Calu3 (cell line): ENCODE measurements around the gene MIEF2. TPM values are rescaled to one million over a fixed set of nuclear protein-coding genes. Genes with fewer than 3 reads are reported as not detected.
A peak's percentile ranks its signal among the peaks of the same experiment; 100 is the strongest.
"Not testable (repeated sequence)": the region's sequence is repeated elsewhere in the genome, so short reads cannot be mapped to it uniquely, and the experiment has no call there.

Source experiments
- Bru-seq: library from RNA; stranded (reverse); fragments of 400-500 nt; gene quantifications from one replicate; lab custom pipeline; 2021; lab: Mats Ljungman, UMichigan
- BruChase-seq, 2 experiments: library from RNA; stranded (reverse); fragments of 400-500 nt; gene quantifications; one replicate each; lab custom pipeline; 2021; lab: Mats Ljungman, UMichigan
- BruUV-seq: library from RNA; stranded (reverse); fragments of 400-500 nt; replicated peaks from 2 replicates; lab custom pipeline; 2021; lab: Mats Ljungman, UMichigan
- CTCF ChIA-PET: fragments of 300-600 bp; sonication (Branson Sonifier 250); formaldehyde crosslinking; loops from one replicate; lab custom pipeline; 2022; ENCODE audit warnings: antibody characterized with exemption; lab: Charles Lee
- DNase-seq: peaks from one replicate; pipeline ENCODE4 v3.0.0; 2022
- H3K27ac Mint-ChIP-seq: one replicate; pipeline ENCODE4 v1.8.0; 2022; ENCODE audit warnings: mixed read lengths; ENCODE audit not compliant: unreplicated experiment
- H3K27me3 Mint-ChIP-seq: one replicate; pipeline ENCODE4 v1.8.0; 2022; ENCODE audit warnings: mixed read lengths; ENCODE audit not compliant: unreplicated experiment
- H3K36me3 Mint-ChIP-seq: one replicate; pipeline ENCODE4 v1.8.0; 2022; ENCODE audit warnings: mild to moderate bottlenecking, moderate library complexity, mixed read lengths; ENCODE audit not compliant: insufficient read depth, unreplicated experiment
- H3K4me1 Mint-ChIP-seq: one replicate; pipeline ENCODE4 v1.8.0; 2022; ENCODE audit warnings: mild to moderate bottlenecking, low read depth, mixed read lengths; ENCODE audit not compliant: unreplicated experiment
- H3K4me3 Mint-ChIP-seq: one replicate; pipeline ENCODE4 v1.8.0; 2022; ENCODE audit warnings: mild to moderate bottlenecking, low read depth, moderate library complexity, mixed read lengths; ENCODE audit not compliant: unreplicated experiment
- H3K9me3 Mint-ChIP-seq: one replicate; pipeline ENCODE4 v1.8.0; 2022; ENCODE audit warnings: low read depth, mixed read lengths; ENCODE audit not compliant: unreplicated experiment
- intact Hi-C: fragments of 100-400 bp; cut with micrococcal nuclease; formaldehyde crosslinking; loops from one replicate; pipeline ENCODE4 v1.10.0; 2022; ENCODE audit not compliant: unreplicated experiment
- long read RNA-seq: library from polyadenylated mRNA; stranded (forward); transcript quantifications from one replicate; pipeline ENCODE4 v2.0.0, GENCODE V29; 2022
- total RNA-seq: library from RNA; stranded (reverse); gene quantifications from 2 replicates; pipeline ENCODE4 v1.2.3, GENCODE V29; 2022
- TF ChIP-seq, protein P1 (sequence below): fragments of 200-600 bp; IDR thresholded peaks from one replicate; pipeline ENCODE4 v1.8.0; 2022; ENCODE audit warnings: antibody characterized with exemption; ENCODE audit not compliant: unreplicated experiment

The MIEF2 gene, protein sequence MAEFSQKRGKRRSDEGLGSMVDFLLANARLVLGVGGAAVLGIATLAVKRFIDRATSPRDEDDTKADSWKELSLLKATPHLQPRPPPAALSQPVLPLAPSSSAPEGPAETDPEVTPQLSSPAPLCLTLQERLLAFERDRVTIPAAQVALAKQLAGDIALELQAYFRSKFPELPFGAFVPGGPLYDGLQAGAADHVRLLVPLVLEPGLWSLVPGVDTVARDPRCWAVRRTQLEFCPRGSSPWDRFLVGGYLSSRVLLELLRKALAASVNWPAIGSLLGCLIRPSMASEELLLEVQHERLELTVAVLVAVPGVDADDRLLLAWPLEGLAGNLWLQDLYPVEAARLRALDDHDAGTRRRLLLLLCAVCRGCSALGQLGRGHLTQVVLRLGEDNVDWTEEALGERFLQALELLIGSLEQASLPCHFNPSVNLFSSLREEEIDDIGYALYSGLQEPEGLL
- 13.3 and 14.7 TPM in 2 replicates for total RNA-seq
- percentile 59 among the genes with signal in this experiment for Bru-seq, nascent RNA
- percentile 53 among the genes with signal in this experiment for BruChase-seq, experiment 1, labeled RNA remaining after a 6-hour chase
- percentile 67 among the genes with signal in this experiment for BruChase-seq, experiment 2, labeled RNA remaining after a 2-hour chase
- long read RNA-seq, transcript MIEF2-201 (4 exons, 3,364 nt) = major isoform, 7 of 12 reads
- long read RNA-seq, partial matches to known transcripts = 0 of 12 reads
- long read RNA-seq, other reads (novel, unspliced or antisense) = 3 of 12 reads

DNA sequence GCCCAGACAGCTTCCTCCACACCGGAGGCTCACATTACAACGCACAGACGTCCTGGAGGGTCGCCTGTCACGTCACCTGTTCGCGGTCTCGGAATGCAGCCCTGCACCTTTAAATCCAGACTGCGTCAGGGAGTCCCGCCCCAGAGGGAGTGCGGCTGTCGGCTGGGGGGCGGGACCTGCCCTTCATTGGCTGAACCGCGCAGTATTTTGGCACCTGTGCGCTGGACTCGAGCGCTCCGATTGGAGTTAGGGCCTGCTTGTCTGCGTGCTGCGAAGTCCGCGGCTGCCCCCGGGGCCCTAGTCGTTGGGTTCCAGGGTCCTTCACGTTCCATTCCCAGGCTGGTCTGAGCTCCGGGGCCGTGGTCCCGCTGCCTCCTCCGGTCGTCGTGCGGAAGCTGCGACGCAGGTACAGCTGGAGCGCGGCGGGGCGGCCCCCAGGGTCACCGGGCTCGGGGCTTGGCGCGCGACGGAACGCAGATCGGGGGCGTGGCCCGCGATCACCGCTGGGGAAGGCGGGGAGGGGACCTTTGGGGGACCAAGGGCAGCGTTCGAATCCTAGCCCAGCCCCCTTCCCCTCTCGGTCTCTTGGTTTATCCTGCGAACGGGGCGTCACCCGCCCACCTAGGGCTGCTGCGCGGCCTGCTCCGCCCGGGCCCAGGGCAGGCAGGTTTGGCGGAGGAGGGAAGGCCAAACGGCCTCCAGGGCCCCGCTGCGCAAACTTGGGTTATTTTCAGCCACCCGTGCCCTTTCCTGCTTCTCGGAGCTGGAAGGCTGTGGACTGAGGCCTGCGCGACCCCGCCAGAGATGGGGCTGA lies at the start of gene MIEF2:
Gene MIEF2 (plus strand): TSS at position 331 of the 814 bp plus-strand sequence. CDS start 2,059 bp downstream, outside the sequence.
- Mint-ChIP-seq H3K4me1 (no peaks in the 10 kb centered on the region), H3K27ac (peak within 1 kb of the TSS; percentile 87), H3K4me3 (peak within 1 kb of the TSS; percentile 84), H3K9me3 (no peaks in the 10 kb centered on the region), H3K36me3 (peaks cover 55% of the 10 kb centered on the region), H3K27me3 (no peaks in the 10 kb centered on the region)
- TF ChIP-seq, protein P1, sequence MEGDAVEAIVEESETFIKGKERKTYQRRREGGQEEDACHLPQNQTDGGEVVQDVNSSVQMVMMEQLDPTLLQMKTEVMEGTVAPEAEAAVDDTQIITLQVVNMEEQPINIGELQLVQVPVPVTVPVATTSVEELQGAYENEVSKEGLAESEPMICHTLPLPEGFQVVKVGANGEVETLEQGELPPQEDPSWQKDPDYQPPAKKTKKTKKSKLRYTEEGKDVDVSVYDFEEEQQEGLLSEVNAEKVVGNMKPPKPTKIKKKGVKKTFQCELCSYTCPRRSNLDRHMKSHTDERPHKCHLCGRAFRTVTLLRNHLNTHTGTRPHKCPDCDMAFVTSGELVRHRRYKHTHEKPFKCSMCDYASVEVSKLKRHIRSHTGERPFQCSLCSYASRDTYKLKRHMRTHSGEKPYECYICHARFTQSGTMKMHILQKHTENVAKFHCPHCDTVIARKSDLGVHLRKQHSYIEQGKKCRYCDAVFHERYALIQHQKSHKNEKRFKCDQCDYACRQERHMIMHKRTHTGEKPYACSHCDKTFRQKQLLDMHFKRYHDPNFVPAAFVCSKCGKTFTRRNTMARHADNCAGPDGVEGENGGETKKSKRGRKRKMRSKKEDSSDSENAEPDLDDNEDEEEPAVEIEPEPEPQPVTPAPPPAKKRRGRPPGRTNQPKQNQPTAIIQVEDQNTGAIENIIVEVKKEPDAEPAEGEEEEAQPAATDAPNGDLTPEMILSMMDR = no peak
- BruUV-seq = TSS peak; percentile 42
- DNase-seq = peak; percentile 92
- CTCF ChIA-PET = interaction anchor here (1.6 kb wide), 1 partner anchor 18 kb away, joined by 3 read pairs; no protein-coding TSS in a partner anchor
- intact Hi-C loops = no loop called here

DNA sequence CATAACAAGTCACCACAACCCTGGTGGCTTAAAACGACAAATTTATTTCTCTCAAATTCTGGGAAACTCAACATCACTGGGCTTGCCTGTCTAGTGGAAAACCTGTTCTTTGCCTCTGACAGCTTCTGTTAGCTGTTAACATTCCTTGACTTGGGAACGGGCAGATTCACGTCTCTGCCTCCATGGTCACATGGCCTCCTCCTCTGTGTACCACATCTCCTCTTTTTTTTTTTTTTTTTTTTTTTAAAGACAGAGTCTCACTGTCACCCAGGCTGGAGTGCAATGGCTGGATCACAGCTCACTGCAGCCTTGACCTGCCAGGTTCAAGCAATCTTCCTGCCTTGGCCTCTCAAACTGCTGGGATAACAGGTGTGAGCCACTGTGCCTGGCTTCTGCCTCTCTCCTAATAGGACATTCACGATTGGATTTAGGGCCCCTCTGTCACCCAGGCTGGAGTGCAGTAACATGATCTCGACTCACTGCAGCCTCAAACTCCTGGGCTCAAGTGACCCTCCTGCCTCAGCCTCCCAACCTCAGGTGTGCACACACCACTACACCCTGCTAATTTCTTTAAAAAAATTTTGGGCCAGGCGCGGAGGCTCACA lies 46.7 kb upstream of the MIEF2 start:
- intact Hi-C loops = no loop called here
- DNase-seq = no peak
- TF ChIP-seq, protein P1 = no peak
- H3K36me3 Mint-ChIP-seq = peaks cover 11% of the 10 kb centered on the region
- no peaks in the 10 kb centered on the region for H3K9me3 Mint-ChIP-seq
- no peaks in the 10 kb centered on the region for H3K4me1 Mint-ChIP-seq
- no peak overlapping the region for H3K27ac Mint-ChIP-seq
- no TSS peak for BruUV-seq
- no peaks in the 10 kb centered on the region for H3K27me3 Mint-ChIP-seq
- no peak overlapping the region for H3K4me3 Mint-ChIP-seq
- CTCF ChIA-PET = no interaction called here

DNA sequence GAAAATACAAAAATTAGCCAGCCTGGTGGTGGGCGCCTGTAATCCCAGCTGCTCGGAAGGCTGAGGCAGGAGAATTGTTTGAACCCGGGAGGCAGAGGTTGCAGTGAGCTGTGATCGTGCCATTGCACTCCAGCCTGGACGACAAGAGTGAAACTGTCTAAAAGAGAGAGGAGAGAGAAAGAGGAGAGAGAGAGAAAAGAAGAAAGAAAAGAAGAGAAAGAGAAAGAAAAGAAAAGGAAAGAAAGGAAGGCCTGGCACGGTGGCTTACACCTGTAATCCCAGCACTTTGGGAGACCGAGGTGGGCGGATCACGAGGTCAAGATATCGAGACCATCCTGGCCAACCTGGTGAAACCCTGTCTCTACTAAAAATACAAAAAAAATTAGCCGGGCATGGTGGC lies 43.6 kb upstream of the MIEF2 start:
- H3K27me3 Mint-ChIP-seq, H3K36me3 Mint-ChIP-seq, DNase-seq, H3K27ac Mint-ChIP-seq, BruUV-seq, H3K9me3 Mint-ChIP-seq, intact Hi-C loops, H3K4me3 Mint-ChIP-seq, H3K4me1 Mint-ChIP-seq: not testable (repeated sequence)
- CTCF ChIA-PET = interaction anchor here (1.1 kb wide), 1 partner anchor 40 kb away, joined by 3 read pairs; no protein-coding TSS in a partner anchor

DNA sequence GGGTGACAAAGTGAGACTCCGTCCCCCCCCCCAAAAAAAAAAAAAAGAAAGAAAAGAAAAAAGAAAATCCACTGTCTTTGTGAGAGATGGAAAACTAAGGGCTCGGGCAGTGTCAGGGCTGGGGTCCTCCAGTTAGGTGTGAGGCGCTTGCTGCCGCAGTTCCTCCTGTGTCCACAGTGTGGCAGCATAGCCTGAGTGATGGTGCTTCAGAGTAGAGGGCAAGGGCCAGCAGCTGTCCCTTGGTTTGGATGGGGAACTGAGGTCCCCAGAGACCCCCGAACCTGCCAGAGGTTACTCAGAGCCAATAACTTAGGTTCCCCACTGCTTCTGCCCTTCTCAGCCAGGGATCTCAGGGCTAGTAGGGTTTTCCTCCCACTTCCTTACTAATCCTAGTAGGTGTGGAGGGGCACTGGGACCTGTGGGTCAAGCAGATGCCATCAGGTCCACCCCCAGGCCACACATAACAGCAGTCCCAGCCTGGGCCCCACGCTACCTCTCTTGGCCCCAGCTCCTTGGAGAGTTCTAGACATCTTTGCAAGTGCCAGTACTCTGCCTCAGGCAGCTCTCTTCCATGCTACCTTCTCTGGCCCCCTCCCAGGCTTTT lies 42.9 kb upstream of the MIEF2 start:
- TF ChIP-seq, protein P1 = peak; percentile 85
- H3K4me1 Mint-ChIP-seq = no peaks in the 10 kb centered on the region
- H3K27ac Mint-ChIP-seq = no peak overlapping the region
- H3K36me3 Mint-ChIP-seq = no peaks in the 10 kb centered on the region
- no peak overlapping the region for H3K4me3 Mint-ChIP-seq
- CTCF ChIA-PET = interaction anchor here (1.1 kb wide), 1 partner anchor 40 kb away, joined by 3 read pairs; no protein-coding TSS in a partner anchor
- no TSS peak for BruUV-seq
- DNase-seq = peak; percentile 72
- intact Hi-C loops = no loop called here
- no peaks in the 10 kb centered on the region for H3K27me3 Mint-ChIP-seq
- H3K9me3 Mint-ChIP-seq = no peaks in the 10 kb centered on the region
